GM06990 (cell line): ENCODE measurements around the gene SSPN.

Source experiments
- DNase-seq: peaks from one replicate; pipeline ENCODE4 v3.0.0-alpha.2; 2011; ENCODE audit not compliant: insufficient read length; ENCODE audit errors: extremely low read depth
- H3K27me3 ChIP-seq: replicated peaks from 2 replicates; pipeline ENCODE4 v1.6.0; 2011; ENCODE audit warnings: low read length; ENCODE audit not compliant: control insufficient read depth, insufficient read depth
- H3K36me3 ChIP-seq: 2 replicates; pipeline ENCODE4 v1.5.1; 2011; ENCODE audit warnings: low read length; ENCODE audit not compliant: control insufficient read depth, insufficient read depth
- H3K4me3 ChIP-seq: replicated peaks from 2 replicates; pipeline ENCODE4 v1.5.1; 2011; ENCODE audit warnings: low read depth, mild to moderate bottlenecking, control low read depth, low read length
- CTCF ChIP-seq: IDR thresholded peaks from 2 replicates; pipeline ENCODE4 v1.5.1; 2011; ENCODE audit warnings: low read length, control low read depth, mild to moderate bottlenecking, inconsistent platforms; ENCODE audit not compliant: insufficient read depth, poor library complexity, severe bottlenecking

SSPN gene

GRCh38 chr12:26269562-26270284 is 74.3 kb downstream of the SSPN start:
- Histone ChIP-seq H3K27me3 (no peaks in the 10 kb centered on the region), H3K36me3 (no peaks in the 10 kb centered on the region), H3K4me3 (no peak overlapping the region)
- no peak for TF ChIP-seq CTCF
- DNase-seq: no peak

- H3K36me3 ChIP-seq: no peaks in the 10 kb centered on the region
- no peak for DNase-seq
- no peaks in the 10 kb centered on the region for H3K27me3 ChIP-seq
- TF ChIP-seq CTCF: no peak
- no peak overlapping the region for H3K4me3 ChIP-seq
Observed at GRCh38 chr12:26271024-26271423, 75.7 kb downstream of the SSPN start.

DNA sequence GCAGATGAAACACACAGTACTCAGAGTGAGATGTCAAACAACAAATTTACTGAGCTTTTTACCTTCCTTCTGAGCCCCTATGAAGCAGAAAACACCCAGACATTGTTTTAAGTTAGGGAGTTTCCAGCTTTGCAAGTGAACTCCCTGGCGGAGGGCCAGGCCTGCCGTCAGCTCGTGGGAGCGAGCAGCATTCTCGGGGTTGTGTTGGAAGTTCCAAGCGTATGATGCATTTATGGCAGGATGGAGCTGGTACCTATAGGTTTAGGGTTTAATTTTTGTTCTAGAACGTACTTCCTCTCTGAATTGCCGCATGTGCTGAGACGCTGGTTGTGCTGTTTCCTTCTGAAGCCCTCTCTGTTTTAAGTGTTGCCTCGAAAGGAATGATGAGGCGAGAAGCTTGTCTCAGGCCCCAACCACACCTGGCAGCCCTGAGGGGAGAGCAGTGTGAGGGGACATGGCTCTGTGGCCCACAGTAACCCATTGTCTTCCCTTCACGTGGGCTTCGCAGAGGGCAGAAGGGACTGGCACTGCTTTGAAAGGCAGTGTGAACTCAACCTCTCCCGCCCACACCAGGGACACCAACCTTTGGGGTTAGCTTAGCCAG is 76.6 kb downstream of the SSPN start:
- Histone ChIP-seq H3K4me3 (no peak overlapping the region), H3K36me3 (no peaks in the 10 kb centered on the region), H3K27me3 (no peaks in the 10 kb centered on the region)
- no peak for TF ChIP-seq CTCF
- DNase-seq: peak; percentile 81

DNA sequence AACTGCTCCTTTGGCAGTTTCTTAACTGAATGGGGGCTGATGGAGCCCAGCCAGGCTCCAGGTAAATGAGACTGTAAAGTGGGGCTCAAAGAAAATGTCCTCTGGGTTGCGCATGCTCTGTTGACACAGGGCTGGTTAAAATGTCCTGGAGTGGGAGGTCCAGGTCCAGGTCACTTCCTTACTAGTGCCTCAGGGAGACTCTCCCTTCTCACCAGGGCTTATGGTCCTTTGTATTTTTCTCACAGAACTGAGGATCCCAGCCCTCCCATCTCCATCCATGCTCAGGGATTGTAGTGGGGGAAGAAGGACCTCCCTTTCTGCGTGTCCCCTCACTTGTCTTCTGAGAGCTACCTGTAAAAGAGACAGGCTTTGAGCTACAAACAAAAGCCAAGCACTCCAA is 77.5 kb downstream of the SSPN start:
- DNase-seq: no peak
- no peak overlapping the region for H3K4me3 ChIP-seq
- H3K27me3 ChIP-seq: no peaks in the 10 kb centered on the region
- no peaks in the 10 kb centered on the region for H3K36me3 ChIP-seq
- no peak for TF ChIP-seq CTCF

DNA sequence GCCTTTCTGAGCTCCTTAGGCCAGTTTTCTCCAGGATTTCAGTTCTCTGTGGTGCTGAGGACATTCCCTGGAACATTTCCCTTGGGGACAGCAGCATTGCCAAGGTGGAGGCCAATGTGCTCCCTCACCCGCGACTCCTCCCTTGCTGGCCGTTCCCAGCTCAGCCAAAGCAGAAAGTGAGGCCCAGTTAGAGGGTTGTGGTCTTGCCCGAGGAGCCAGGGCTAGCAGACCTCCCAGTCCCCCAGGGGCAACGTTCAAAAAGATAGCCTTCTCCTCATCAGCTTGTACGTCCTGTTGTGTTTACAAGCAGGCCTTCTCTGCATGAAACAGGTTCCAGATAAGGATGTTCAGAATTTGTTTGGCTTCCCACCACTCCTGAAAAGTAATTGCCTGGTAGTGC is 78.4 kb downstream of the SSPN start:
- TF ChIP-seq CTCF: no peak
- DNase-seq: no peak
- H3K36me3 ChIP-seq: no peaks in the 10 kb centered on the region
- H3K4me3 ChIP-seq: no peak overlapping the region
- H3K27me3 ChIP-seq: no peaks in the 10 kb centered on the region
